H1 (cell line): ENCODE results near the gene DUSP21. TPM values are rescaled to one million over a fixed set of nuclear protein-coding genes. Genes with fewer than 3 reads are reported as not detected.
A peak's percentile ranks its signal among the peaks of the same experiment; 100 is the strongest.

ENCODE experiments used
- CTCF ChIA-PET: fragments of 300-600 bp; sonication (Branson Sonifier 250); formaldehyde crosslinking; loops from one replicate; lab custom pipeline; 2021; ENCODE audit not compliant: partially characterized antibody; lab: Charles Lee
- POLR2A ChIA-PET: fragments of 300-600 bp; sonication (Branson Sonifier 250); formaldehyde crosslinking; loops from one replicate; lab custom pipeline; 2021; ENCODE audit warnings: inconsistent platforms; ENCODE audit not compliant: partially characterized antibody; lab: Charles Lee
- DNase-seq, 2 experiments: peaks; one replicate each; pipeline versions ENCODE4 v3.0.0 to v3.0.0-alpha.2; 2010 to 2022; ENCODE audit warnings: low spot score in 2 of 2, low read depth in 1 of 2, mixed read lengths in 1 of 2
- FAIRE-seq: peaks from 2 replicates; lab custom pipeline; 2011; peaks lifted over from hg19 to GRCh38; lab: Jason Lieb, UNC
- H2AFZ ChIP-seq: 2 replicates; pipeline ENCODE4 v1.8.1; 2012; ENCODE audit warnings: low read length, inconsistent platforms
- H2AK5ac ChIP-seq: 2 replicates; pipeline ENCODE4 v1.6.1; 2013; ENCODE audit warnings: low read depth, low read length
- H2BK120ac ChIP-seq: replicated peaks from 2 replicates; pipeline ENCODE3; 2013; ENCODE audit warnings: low read depth, low read length, inconsistent platforms
- H2BK12ac ChIP-seq: 2 replicates; pipeline ENCODE4 v1.6.1; 2013; ENCODE audit warnings: low read depth, low read length
- H2BK15ac ChIP-seq: 2 replicates; pipeline ENCODE4 v1.6.1; 2013; ENCODE audit warnings: low read length
- H2BK20ac ChIP-seq: 2 replicates; pipeline ENCODE4 v1.6.1; 2013; ENCODE audit warnings: low read length
- H2BK5ac ChIP-seq: 2 replicates; pipeline ENCODE4 v1.6.1; 2013; ENCODE audit warnings: low read depth, low read length
- H3K14ac ChIP-seq: 2 replicates; pipeline ENCODE4 v1.6.1; 2013; ENCODE audit warnings: inconsistent platforms; ENCODE audit not compliant: insufficient read length
- H3K18ac ChIP-seq: 2 replicates; pipeline ENCODE4 v1.6.1; 2013; ENCODE audit warnings: low read length; ENCODE audit errors: extremely low read depth
- H3K23ac ChIP-seq: 2 replicates; pipeline ENCODE4 v1.6.1; 2013; ENCODE audit warnings: inconsistent platforms; ENCODE audit not compliant: insufficient read length
- H3K23me2 ChIP-seq: 2 replicates; pipeline ENCODE4 v1.6.1; 2013; ENCODE audit warnings: low read depth, low read length
- H3K27ac ChIP-seq: 2 replicates; pipeline ENCODE4 v1.6.1; 2011; ENCODE audit warnings: low read depth, low read length, inconsistent platforms
- H3K27me3 ChIP-seq, 4 experiments: replicated peaks in 1 of 4; 1 replicate in 1 of 4; 2 replicates in 3 of 4; pipeline versions ENCODE4 v1.6.1 to v1.8.1; 2011 to 2013; ENCODE audit warnings: low read length in 3 of 4, mild to moderate bottlenecking in 3 of 4, inconsistent platforms in 2 of 4, mixed read lengths in 2 of 4, moderate library complexity in 1 of 4; ENCODE audit not compliant: control insufficient read depth in 3 of 4, insufficient read depth in 3 of 4; ENCODE audit errors: extremely low read depth in 1 of 4
- H3K36me3 ChIP-seq, 4 experiments: 2 replicates each; pipeline versions ENCODE4 v1.6.1 to v1.8.1; 2011 to 2013; ENCODE audit warnings: mild to moderate bottlenecking in 4 of 4, low read length in 3 of 4, moderate library complexity in 2 of 4, control low read depth in 1 of 4, inconsistent platforms in 1 of 4; ENCODE audit not compliant: insufficient read depth in 4 of 4, control insufficient read depth in 2 of 4
- H3K4ac ChIP-seq: replicated peaks from 2 replicates; pipeline ENCODE3; 2013; ENCODE audit warnings: low read length, low read depth, mixed read lengths, inconsistent platforms; ENCODE audit not compliant: insufficient read length
- H3K4me1 ChIP-seq, 4 experiments: replicated peaks in 1 of 4; 1 replicate in 1 of 4; 2 replicates in 3 of 4; pipeline versions ENCODE4 v1.6.1 to v1.8.1; 2011 to 2013; ENCODE audit warnings: low read length in 3 of 4, inconsistent platforms in 2 of 4, mixed read lengths in 1 of 4; ENCODE audit not compliant: insufficient read depth in 4 of 4, control insufficient read depth in 3 of 4
- H3K4me2 ChIP-seq, 2 experiments: 2 replicates each; pipeline versions ENCODE4 v1.6.1 to v1.8.1; 2011 to 2013; ENCODE audit warnings: low read depth in 2 of 2, low read length in 2 of 2, control low read depth in 1 of 2, inconsistent platforms in 1 of 2, mild to moderate bottlenecking in 1 of 2; ENCODE audit not compliant: insufficient read depth in 1 of 2
- H3K4me3 ChIP-seq, 4 experiments: fragments of 200-600, 300-600 bp in 1 of 4; sonication (generic), shearing (Covaris generic), sonication (Bioruptor Twin) in 1 of 4; 2 replicates each; pipeline versions ENCODE4 v1.5.1 to v1.8.1; 2011 to 2016; ENCODE audit warnings: low read length in 4 of 4, low read depth in 3 of 4, control low read depth in 2 of 4, inconsistent platforms in 2 of 4, mild to moderate bottlenecking in 2 of 4, mixed read lengths in 1 of 4, moderate library complexity in 1 of 4; ENCODE audit not compliant: insufficient read depth in 2 of 4; ENCODE audit errors: extremely low read depth in 1 of 4
- H3K56ac ChIP-seq: replicated peaks from 2 replicates; pipeline ENCODE3; 2013; ENCODE audit warnings: low read depth, mild to moderate bottlenecking, mixed read lengths, low read length, inconsistent platforms; ENCODE audit not compliant: insufficient read length
- H3K79me1 ChIP-seq: 2 replicates; pipeline ENCODE4 v1.6.1; 2013; ENCODE audit warnings: low read depth, low read length, control low read depth
- H3K79me2 ChIP-seq, 2 experiments: 2 replicates each; pipeline versions ENCODE4 v1.6.1 to v1.8.1; 2012 to 2013; ENCODE audit warnings: low read length in 2 of 2, mild to moderate bottlenecking in 2 of 2, inconsistent platforms in 1 of 2; ENCODE audit not compliant: insufficient read depth in 2 of 2, control insufficient read depth in 1 of 2
- H3K9ac ChIP-seq, 4 experiments: replicated peaks in 1 of 4; 1 replicate in 1 of 4; 2 replicates in 3 of 4; pipeline versions ENCODE4 v1.6.1 to v1.8.1; 2011 to 2013; ENCODE audit warnings: low read depth in 3 of 4, low read length in 3 of 4, control low read depth in 2 of 4, mild to moderate bottlenecking in 2 of 4, moderate library complexity in 2 of 4, inconsistent platforms in 1 of 4; ENCODE audit errors: extremely low read depth in 1 of 4
- H3K9me3 ChIP-seq, 2 experiments: 2 replicates each; pipeline versions ENCODE4 v1.6.1 to v1.8.1; 2012 to 2013; ENCODE audit warnings: mild to moderate bottlenecking in 2 of 2, moderate library complexity in 2 of 2, control low read depth in 1 of 2, inconsistent platforms in 1 of 2, low read depth in 1 of 2, low read length in 1 of 2, mixed read lengths in 1 of 2; ENCODE audit not compliant: insufficient read depth in 2 of 2
- H4K20me1 ChIP-seq, 2 experiments: replicated peaks in 1 of 2; 2 replicates each; pipeline versions ENCODE3 to v1.8.1; 2011 to 2013; ENCODE audit warnings: inconsistent platforms in 2 of 2, low read length in 2 of 2, mild to moderate bottlenecking in 1 of 2; ENCODE audit not compliant: insufficient read depth in 2 of 2, control insufficient read depth in 1 of 2
- H4K5ac ChIP-seq: 2 replicates; pipeline ENCODE4 v1.6.1; 2013; ENCODE audit warnings: low read length, low read depth, mixed read lengths, inconsistent platforms; ENCODE audit not compliant: insufficient read length
- H4K8ac ChIP-seq: 2 replicates; pipeline ENCODE4 v1.8.0; 2013; ENCODE audit warnings: mild to moderate bottlenecking, moderate library complexity, low read length, inconsistent platforms; ENCODE audit not compliant: insufficient read depth; ENCODE audit errors: extremely low read depth
- H4K91ac ChIP-seq: replicated peaks from 2 replicates; pipeline ENCODE3; 2013; ENCODE audit warnings: low read length, mixed read lengths, inconsistent platforms; ENCODE audit not compliant: insufficient read length
- CHD1 ChIP-seq: IDR thresholded peaks from 2 replicates; pipeline ENCODE4 v1.6.1; 2012; ENCODE audit warnings: low read depth, low read length, improper control_type of control experiment
- GTF2F1 ChIP-seq: IDR thresholded peaks from 2 replicates; pipeline ENCODE4 v1.6.1; 2012; ENCODE audit warnings: low read depth, low read length, improper control_type of control experiment, borderline replicate concordance
- HDAC2 ChIP-seq, 2 experiments: fragments of 300-600 bp in 1 of 2; sonication (generic) in 1 of 2; IDR thresholded peaks; 2 replicates each; pipeline ENCODE4 v1.6.1; 2011 to 2012; ENCODE audit warnings: low read depth in 2 of 2, low read length in 2 of 2, mild to moderate bottlenecking in 2 of 2, moderate library complexity in 2 of 2, borderline replicate concordance in 1 of 2, inconsistent platforms in 1 of 2
- MAX ChIP-seq: IDR thresholded peaks from 2 replicates; pipeline ENCODE4 v1.6.1; 2012; ENCODE audit warnings: inconsistent platforms
- POLR2A ChIP-seq, 2 experiments: IDR thresholded peaks; 1 replicate in 1 of 2; 2 replicates in 1 of 2; pipeline ENCODE4 v1.6.1; 2011; ENCODE audit warnings: low read depth in 2 of 2, low read length in 2 of 2, mild to moderate bottlenecking in 2 of 2; ENCODE audit errors: control extremely low read depth in 1 of 2
- SIN3A ChIP-seq, 2 experiments: IDR thresholded peaks in 1 of 2; conservative IDR thresholded peaks in 1 of 2; 2 replicates each; pipeline ENCODE4 v1.6.1; 2011 to 2012; ENCODE audit warnings: low read length in 2 of 2, improper control_type of control experiment in 1 of 2, low read depth in 1 of 2, mild to moderate bottlenecking in 1 of 2
- SP2 ChIP-seq: IDR thresholded peaks from 2 replicates; pipeline ENCODE4 v1.6.1; 2012; ENCODE audit warnings: mild to moderate bottlenecking, low read length, inconsistent platforms
- TAF1 ChIP-seq: IDR thresholded peaks from 2 replicates; pipeline ENCODE4 v1.6.1; 2011; ENCODE audit warnings: mild to moderate bottlenecking, low read depth, low read length
- WGBS, 2 experiments: shearing (Covaris generic) in 1 of 2; methylation state at CpG; one replicate each; pipeline versions ENCODE4 v1.1.6 to v1.1.7; 2013 to 2015; ENCODE audit warnings: low lambda C conversion rate in 2 of 2, mixed read lengths in 2 of 2, inconsistent platforms in 1 of 2, low coverage in 1 of 2, missing lambda C conversion rate in 1 of 2; ENCODE audit not compliant: insufficient replicate concordance in 2 of 2, insufficient coverage in 1 of 2, insufficient read length in 1 of 2; ENCODE audit errors: extremely low coverage in 1 of 2, missing lambda C conversion rate in 1 of 2; 5-methylcytosine and 5-hydroxymethylcytosine counted together
- polyA plus RNA-seq, 7 experiments: library from polyadenylated mRNA; depleted of rRNA in 3 of 7; stranded (reverse) in 5 of 7; unstranded in 2 of 7; fragments of >200 nt in 5 of 7; fragments of 200-250 nt in 2 of 7; gene quantifications; 1 replicate in 5 of 7; 2 replicates in 1 of 7; 4 replicates in 1 of 7; pipeline versions ENCODE4 v1.2.1 to v1.2.3, GENCODE V29; 2011 to 2013; ENCODE audit warnings: missing spikeins in 2 of 7, mixed read lengths in 2 of 7
- total RNA-seq: library from RNA; stranded (reverse); fragmentation: NEBNext Ultra II Directional; extraction: Animal tissue kit (Norgen Biotek cat#: 25700); gene quantifications from 2 replicates; pipeline ENCODE4 v1.2.1, GENCODE V29; 2021

The DUSP21 gene
- total and polyA plus RNA-seq, 2 of the 8 experiments (the other 6 are each of a cell fraction or from before 2014, with no cell fraction given), result not detected

- H3K4me1 ChIP-seq, result peaks cover 0 to 3% (median 1%) of the 10 kb centered on the region in 4 experiments; a peak in 2 of 7 replicates
- H3K14ac ChIP-seq, result no peak overlapping the region
- H3K18ac ChIP-seq, result no peak overlapping the region
- CTCF ChIA-PET, result no interaction called here
- H3K23me2 ChIP-seq, result peaks cover 4% of the 10 kb centered on the region; the same call in 1 of the 2 replicates
- H3K4me2 ChIP-seq, result peak overlapping the region in 1 of 2 experiments; percentile 73; a peak in 3 of 4 replicates
- POLR2A ChIA-PET, result no interaction called here
- no peaks in the 10 kb centered on the region for H3K79me1 ChIP-seq
- peaks cover 3 to 79% of the 10 kb centered on the region in 2 experiments; a peak in 3 of 4 replicates for H3K79me2 ChIP-seq
- no peak overlapping the region for H2BK12ac ChIP-seq
- H4K8ac ChIP-seq, result no peak overlapping the region
- H3K36me3 ChIP-seq, result peaks cover 0 to 3% (median 0%) of the 10 kb centered on the region in 4 experiments; a peak in 1 of 8 replicates
- no peaks in the 10 kb centered on the region for H4K20me1 ChIP-seq
- H2AFZ ChIP-seq, result no peak overlapping the region
- H4K91ac ChIP-seq, result no peak overlapping the region
- no peak for FAIRE-seq
- no peak overlapping the region for H2AK5ac ChIP-seq
- no peak overlapping the region for H2BK15ac ChIP-seq
- no peaks in the 10 kb centered on the region for H3K9me3 ChIP-seq
- peak overlapping the region in 1 of 4 experiments; percentile 84; a peak in 1 of 8 replicates for H3K4me3 ChIP-seq
- no peak overlapping the region for H2BK120ac ChIP-seq
- H4K5ac ChIP-seq, result no peak overlapping the region
- H2BK5ac ChIP-seq, result no peak overlapping the region
- no peak overlapping the region for H3K56ac ChIP-seq
- no peaks in the 10 kb centered on the region for H3K27me3 ChIP-seq
- H2BK20ac ChIP-seq, result no peak overlapping the region
- no peak overlapping the region for H3K9ac ChIP-seq
- WGBS, 2 experiments, result 85% methylated on average over 4 of the region's 4 CpGs; no CpG with 5 or more reads in 1 of the 2 experiments
- DNase-seq, result no peak
- no peak overlapping the region for H3K4ac ChIP-seq
- no peak overlapping the region for H3K23ac ChIP-seq
- no peak overlapping the region for H3K27ac ChIP-seq
- no peak for TF ChIP-seq TAF1
- no peak for TF ChIP-seq CHD1
- TF ChIP-seq HDAC2 (IDR thresholded peaks at IDR 0.05; ENCODE audit: borderline replicate concordance in 1 of 2, low read depth in 2 of 2, low read length in 2 of 2), result no peak
- no peak for TF ChIP-seq GTF2F1
- TF ChIP-seq SIN3A (conservative IDR thresholded peaks at IDR 0.05 in 1 of 2, IDR thresholded peaks at IDR 0.05 in 1 of 2; ENCODE audit: low read depth in 1 of 2, low read length in 2 of 2), result no peak
- no peak for TF ChIP-seq SP2
- no peak for TF ChIP-seq POLR2A (IDR thresholded peaks at IDR 0.05; ENCODE audit: control extremely low read depth in 1 of 2, low read depth in 2 of 2, low read length in 2 of 2)
- TF ChIP-seq MAX, result no peak
Observed at GRCh38 chrX:44876086-44876485, 32.3 kb downstream of the DUSP21 start.
